HCT116 (cell line): ENCODE measurements around the gene PROK2. TPM values are rescaled to one million over a fixed set of nuclear protein-coding genes. Genes with fewer than 3 reads are reported as not detected.

Source experiments
- ATAC-seq: fragments of 200-7000 bp; cut with Tn5 transposase; 2 replicates; pipeline ENCODE4 v1.9.1; 2020; ENCODE audit warnings: mild to moderate bottlenecking, moderate library complexity
- BruUV-seq: library from RNA; stranded (reverse); fragments of 400-500 nt; replicated peaks from 2 replicates; lab custom pipeline; 2021; lab: Mats Ljungman, UMichigan
- CTCF ChIA-PET: fragments of 300-600 bp; sonication (Branson Sonifier 250); formaldehyde crosslinking; loops from one replicate; lab custom pipeline; 2021; ENCODE audit warnings: antibody characterized with exemption; lab: Charles Lee
- POLR2A ChIA-PET: fragments of 300-600, 350-600 bp; sonication (Branson Sonifier 250); formaldehyde crosslinking; loops from one replicate; lab custom pipeline; 2021; ENCODE audit warnings: antibody characterized with exemption; lab: Charles Lee
- RAD21 ChIA-PET, 2 experiments: fragments of 300-600 bp; sonication (Branson Sonifier 250); formaldehyde crosslinking; loops; one replicate each; lab custom pipeline; 2023; ENCODE audit warnings: low total read pairs in 2 of 2; ENCODE audit not compliant: uncharacterized antibody in 2 of 2, unreplicated experiment in 2 of 2, low non-redundant PET in 1 of 2; lab: Charles Lee
- DNase-seq: peaks from one replicate; pipeline ENCODE4 v3.0.0-alpha.2; 2010; ENCODE audit warnings: low read depth, low spot score
- H2AFZ ChIP-seq: fragments of 200-600 bp; shearing (Covaris generic), sonication (generic); 2 replicates; pipeline ENCODE4 v1.6.1; 2017; ENCODE audit warnings: low read depth, mixed run types, mixed read lengths, antibody characterized with exemption, low read length; ENCODE audit not compliant: poor library complexity, severe bottlenecking
- H3K27ac ChIP-seq: 2 replicates; pipeline ENCODE4 v1.5.1; 2012; ENCODE audit warnings: low read depth, low read length
- H3K27me3 ChIP-seq: fragments of 200-600 bp; sonication (generic); 2 replicates; pipeline ENCODE4 v1.6.1; 2016; ENCODE audit warnings: mixed run types, low read length, mixed read lengths; ENCODE audit not compliant: insufficient read depth
- H3K36me3 ChIP-seq, 2 experiments: fragments of 200-500 bp in 1 of 2; fragments of 200-600 bp in 1 of 2; sonication (Bioruptor generic) in 1 of 2; sonication (generic) in 1 of 2; 2 replicates each; pipeline versions ENCODE4 v1.5.1 to v1.6.1; 2014 to 2016; ENCODE audit warnings: low read length in 2 of 2, inconsistent platforms in 1 of 2, mixed read lengths in 1 of 2, mixed run types in 1 of 2; ENCODE audit not compliant: insufficient read depth in 2 of 2, control insufficient read depth in 1 of 2
- H3K4me1 ChIP-seq, 2 experiments: fragments of 200-600 bp in 1 of 2; sonication (generic) in 1 of 2; 2 replicates each; pipeline versions ENCODE4 v1.5.1 to v1.6.1; 2012 to 2017; ENCODE audit warnings: low read length in 2 of 2, inconsistent platforms in 1 of 2, mild to moderate bottlenecking in 1 of 2, mixed read lengths in 1 of 2, mixed run types in 1 of 2, moderate library complexity in 1 of 2; ENCODE audit not compliant: insufficient read depth in 2 of 2, control insufficient read depth in 1 of 2
- H3K4me2 ChIP-seq: fragments of 200-600 bp; sonication (generic); 2 replicates; pipeline ENCODE4 v1.6.1; 2017; ENCODE audit warnings: mixed run types, low read length, mixed read lengths
- H3K4me3 ChIP-seq, 2 experiments: fragments of 200-600 bp in 1 of 2; sonication (generic) in 1 of 2; replicated peaks in 1 of 2; 2 replicates each; pipeline ENCODE4 v1.5.1; 2011 to 2016; ENCODE audit warnings: low read length in 2 of 2, control low read depth in 1 of 2, low read depth in 1 of 2, mild to moderate bottlenecking in 1 of 2, mixed read lengths in 1 of 2, mixed run types in 1 of 2
- H3K79me2 ChIP-seq: fragments of 200-600 bp; sonication (generic); 2 replicates; pipeline ENCODE4 v1.6.1; 2017; ENCODE audit warnings: mild to moderate bottlenecking, mixed run types, low read length, moderate library complexity, mixed read lengths; ENCODE audit not compliant: insufficient read depth
- H3K9ac ChIP-seq: fragments of 200-600 bp; sonication (generic); 2 replicates; pipeline ENCODE4 v1.6.1; 2016; ENCODE audit warnings: low read length, mixed read lengths
- H3K9me2 ChIP-seq: fragments of 200-600 bp; sonication (generic), shearing (Covaris generic); 2 replicates; pipeline ENCODE4 v1.6.1; 2017; ENCODE audit warnings: mixed run types, mild to moderate bottlenecking, moderate library complexity; ENCODE audit not compliant: insufficient read depth
- H3K9me3 ChIP-seq, 2 experiments: fragments of 200-500 bp in 1 of 2; fragments of 200-600 bp in 1 of 2; sonication (Bioruptor generic) in 1 of 2; sonication (generic) in 1 of 2; 2 replicates each; pipeline ENCODE4 v1.6.1; 2014 to 2017; ENCODE audit warnings: low read length in 2 of 2, mixed read lengths in 2 of 2, inconsistent platforms in 1 of 2, low read depth in 1 of 2, mild to moderate bottlenecking in 1 of 2, mixed run types in 1 of 2, moderate library complexity in 1 of 2; ENCODE audit not compliant: control insufficient read depth in 1 of 2, insufficient read depth in 1 of 2
- H4K20me1 ChIP-seq: fragments of 200-600 bp; sonication (generic), shearing (Covaris generic); 2 replicates; pipeline ENCODE4 v1.6.1; 2017; ENCODE audit warnings: mixed run types, mild to moderate bottlenecking, moderate library complexity; ENCODE audit not compliant: insufficient read depth
- CBX3 ChIP-seq: IDR thresholded peaks from 2 replicates; pipeline ENCODE4 v1.6.1; 2012; ENCODE audit warnings: low read depth
- CTCF ChIP-seq, 3 experiments: fragments of 200-600 bp in 1 of 3; sonication (generic) in 1 of 3; IDR thresholded peaks in 2 of 3; conservative IDR thresholded peaks in 1 of 3; 2 replicates each; pipeline ENCODE4 v1.5.1; 2012 to 2017; ENCODE audit warnings: low read depth in 2 of 3, low read length in 2 of 3, antibody characterized with exemption in 1 of 3, borderline replicate concordance in 1 of 3, control low read depth in 1 of 3, mild to moderate bottlenecking in 1 of 3, mixed read lengths in 1 of 3, mixed run types in 1 of 3, moderate library complexity in 1 of 3; ENCODE audit not compliant: insufficient read depth in 1 of 3
- EGR1 ChIP-seq: IDR thresholded peaks from 2 replicates; pipeline ENCODE4 v1.6.1; 2012; ENCODE audit warnings: low read depth
- ELF1 ChIP-seq: IDR thresholded peaks from 2 replicates; pipeline ENCODE4 v1.6.1; 2012; ENCODE audit warnings: low read depth, borderline replicate concordance
- EZH2 ChIP-seq: fragments of 200-600 bp; sonication (generic); IDR thresholded peaks from 2 replicates; pipeline ENCODE4 v1.6.1; 2017; ENCODE audit warnings: antibody characterized with exemption, mixed run types
- EZH2phosphoT487 ChIP-seq: fragments of 200-600 bp; IDR thresholded peaks from 2 replicates; pipeline ENCODE4 v1.6.1; 2018; ENCODE audit warnings: antibody characterized with exemption, borderline replicate concordance
- FOSL1 ChIP-seq: IDR thresholded peaks from 2 replicates; pipeline ENCODE4 v1.6.1; 2012; ENCODE audit warnings: low read depth
- JUND ChIP-seq: IDR thresholded peaks from 2 replicates; pipeline ENCODE4 v1.6.1; 2012
- POLR2A ChIP-seq: IDR thresholded peaks from 2 replicates; pipeline ENCODE4 v1.7.0; 2011; ENCODE audit warnings: borderline replicate concordance; ENCODE audit not compliant: insufficient read depth, insufficient read length; ENCODE audit errors: extremely low read depth
- POLR2AphosphoS5 ChIP-seq: IDR thresholded peaks from 2 replicates; pipeline ENCODE4 v1.6.1; 2011; ENCODE audit warnings: mild to moderate bottlenecking, low read depth, low read length, moderate library complexity
- RAD21 ChIP-seq: IDR thresholded peaks from 2 replicates; pipeline ENCODE4 v1.6.1; 2012; ENCODE audit warnings: low read depth, mild to moderate bottlenecking
- SIN3A ChIP-seq: IDR thresholded peaks from 2 replicates; pipeline ENCODE4 v1.6.1; 2012; ENCODE audit warnings: low read depth
- SP1 ChIP-seq: IDR thresholded peaks from 2 replicates; pipeline ENCODE4 v1.6.1; 2012; ENCODE audit warnings: low read depth
- SRF ChIP-seq: IDR thresholded peaks from 2 replicates; pipeline ENCODE4 v1.6.1; 2012; ENCODE audit warnings: low read depth
- TCF7L2 ChIP-seq: IDR thresholded peaks from 2 replicates; pipeline ENCODE4 v1.7.0; 2011; ENCODE audit warnings: borderline replicate concordance, inconsistent platforms; ENCODE audit not compliant: insufficient read depth, insufficient read length; ENCODE audit errors: extremely low read depth
- ZFX ChIP-seq: fragments of 450-650 bp; IDR thresholded peaks from 2 replicates; pipeline ENCODE4 v1.6.1; 2017
- ZNF274 ChIP-seq: fragments of 200-500 bp; sonication (Bioruptor generic); IDR thresholded peaks from 2 replicates; pipeline ENCODE4 v1.6.1; 2014; ENCODE audit warnings: mild to moderate bottlenecking, low read depth, low read length, inconsistent platforms
- intact Hi-C: fragments of 100-400 bp; cut with micrococcal nuclease; formaldehyde crosslinking; loops from 2 replicates; pipeline ENCODE4 v1.10.0; 2022
- total RNA-seq: library from RNA; stranded (reverse); gene quantifications from one replicate; pipeline ENCODE4 v1.2.1, GENCODE V29; 2021; ENCODE audit not compliant: unreplicated experiment
- TF ChIP-seq, protein P1 (sequence below): IDR thresholded peaks from 2 replicates; pipeline ENCODE4 v1.6.1; 2012
- TF ChIP-seq, protein P2 (sequence below): IDR thresholded peaks from 2 replicates; pipeline ENCODE4 v1.6.1; 2012; ENCODE audit warnings: low read depth
- TF ChIP-seq, protein P3 (sequence below): IDR thresholded peaks from 2 replicates; pipeline ENCODE4 v1.6.1; 2012

PROK2 gene
- total RNA-seq, 1 experiment from 2014 or later, result not detected

GRCh38 chr3:71725271-71725991, 59.5 kb downstream of the PROK2 start, which contains the start of gene EIF4E3:
Gene EIF4E3, minus strand, starts transcription at chr3:71725402. Its CDS starts 35 bp downstream, at chr3:71725367.
- no peak for TF ChIP-seq SIN3A
- TF ChIP-seq ELF1, result no peak
- TF ChIP-seq, protein P1, sequence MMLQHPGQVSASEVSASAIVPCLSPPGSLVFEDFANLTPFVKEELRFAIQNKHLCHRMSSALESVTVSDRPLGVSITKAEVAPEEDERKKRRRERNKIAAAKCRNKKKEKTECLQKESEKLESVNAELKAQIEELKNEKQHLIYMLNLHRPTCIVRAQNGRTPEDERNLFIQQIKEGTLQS, result no peak
- no peak for TF ChIP-seq TCF7L2
- no peak for TF ChIP-seq CBX3
- TF ChIP-seq ZNF274, result no peak
- no peak for TF ChIP-seq RAD21
- TF ChIP-seq EZH2, result no peak
- TF ChIP-seq, protein P2, sequence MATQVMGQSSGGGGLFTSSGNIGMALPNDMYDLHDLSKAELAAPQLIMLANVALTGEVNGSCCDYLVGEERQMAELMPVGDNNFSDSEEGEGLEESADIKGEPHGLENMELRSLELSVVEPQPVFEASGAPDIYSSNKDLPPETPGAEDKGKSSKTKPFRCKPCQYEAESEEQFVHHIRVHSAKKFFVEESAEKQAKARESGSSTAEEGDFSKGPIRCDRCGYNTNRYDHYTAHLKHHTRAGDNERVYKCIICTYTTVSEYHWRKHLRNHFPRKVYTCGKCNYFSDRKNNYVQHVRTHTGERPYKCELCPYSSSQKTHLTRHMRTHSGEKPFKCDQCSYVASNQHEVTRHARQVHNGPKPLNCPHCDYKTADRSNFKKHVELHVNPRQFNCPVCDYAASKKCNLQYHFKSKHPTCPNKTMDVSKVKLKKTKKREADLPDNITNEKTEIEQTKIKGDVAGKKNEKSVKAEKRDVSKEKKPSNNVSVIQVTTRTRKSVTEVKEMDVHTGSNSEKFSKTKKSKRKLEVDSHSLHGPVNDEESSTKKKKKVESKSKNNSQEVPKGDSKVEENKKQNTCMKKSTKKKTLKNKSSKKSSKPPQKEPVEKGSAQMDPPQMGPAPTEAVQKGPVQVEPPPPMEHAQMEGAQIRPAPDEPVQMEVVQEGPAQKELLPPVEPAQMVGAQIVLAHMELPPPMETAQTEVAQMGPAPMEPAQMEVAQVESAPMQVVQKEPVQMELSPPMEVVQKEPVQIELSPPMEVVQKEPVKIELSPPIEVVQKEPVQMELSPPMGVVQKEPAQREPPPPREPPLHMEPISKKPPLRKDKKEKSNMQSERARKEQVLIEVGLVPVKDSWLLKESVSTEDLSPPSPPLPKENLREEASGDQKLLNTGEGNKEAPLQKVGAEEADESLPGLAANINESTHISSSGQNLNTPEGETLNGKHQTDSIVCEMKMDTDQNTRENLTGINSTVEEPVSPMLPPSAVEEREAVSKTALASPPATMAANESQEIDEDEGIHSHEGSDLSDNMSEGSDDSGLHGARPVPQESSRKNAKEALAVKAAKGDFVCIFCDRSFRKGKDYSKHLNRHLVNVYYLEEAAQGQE, result no peak
- no peak for TF ChIP-seq POLR2A
- TF ChIP-seq SP1, result no peak
- no peak; the same call in 1 of the 2 replicates for TF ChIP-seq ZFX
- TF ChIP-seq, protein P3, sequence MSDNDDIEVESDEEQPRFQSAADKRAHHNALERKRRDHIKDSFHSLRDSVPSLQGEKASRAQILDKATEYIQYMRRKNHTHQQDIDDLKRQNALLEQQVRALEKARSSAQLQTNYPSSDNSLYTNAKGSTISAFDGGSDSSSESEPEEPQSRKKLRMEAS, result no peak
- TF ChIP-seq EZH2phosphoT487, result no peak
- TF ChIP-seq FOSL1, result no peak
- TF ChIP-seq CTCF (IDR thresholded peaks at IDR 0.05 in 2 of 3, conservative IDR thresholded peaks at IDR 0.05 in 1 of 3; ENCODE audit: borderline replicate concordance in 1 of 3, insufficient read depth in 1 of 3, low read depth in 2 of 3, low read length in 2 of 3), result no peak
- no peak for TF ChIP-seq SRF
- TF ChIP-seq EGR1, result no peak
- no peak for TF ChIP-seq POLR2AphosphoS5
- no peak for TF ChIP-seq JUND
- Histone ChIP-seq H4K20me1 (no peaks in the 10 kb centered on the region), H3K9ac (peak within 1 kb of the TSS; percentile 39), H2AFZ (peak within 1 kb of the TSS; percentile 33), H3K4me1 (peaks cover 7 to 21% of the 10 kb centered on the region in 2 experiments; a peak in 3 of 4 replicates), H3K36me3 (no peaks in the 10 kb centered on the region), H3K4me3 (peak within 1 kb of the TSS; percentile 63 to 70), H3K4me2 (peak within 1 kb of the TSS; percentile 85), H3K27me3 (peaks cover 19% of the 10 kb centered on the region), H3K27ac (peak within 1 kb of the TSS; percentile 42; the same call in 1 of the 2 replicates), H3K9me3 (no peaks in the 10 kb centered on the region), H3K9me2 (no peaks in the 10 kb centered on the region), H3K79me2 (no peaks in the 10 kb centered on the region)
- no peak for DNase-seq
- ChIA-PET CTCF (interaction anchor here (1.2 kb wide), 1 partner anchor 134 kb away, joined by 3 read pairs; no protein-coding TSS in a partner anchor), RAD21 (no interaction called here), POLR2A (no interaction called here)
- peak; percentile 65 for ATAC-seq
- BruUV-seq, result no TSS peak
- intact Hi-C loops, result no loop called here
